Superior temporal gyrus (tissue), 1 donor: ENCODE data around the gene COL26A1.
"Not testable (repeated sequence)": the region's sequence is repeated elsewhere in the genome, so short reads cannot be mapped to it uniquely, and the experiment has no call there.

Source experiments
- DNase-seq: peaks from one replicate; pipeline ENCODE4 v3.0.0-alpha.2; 2016; ENCODE audit errors: extremely low spot score

COL26A1 gene

DNA sequence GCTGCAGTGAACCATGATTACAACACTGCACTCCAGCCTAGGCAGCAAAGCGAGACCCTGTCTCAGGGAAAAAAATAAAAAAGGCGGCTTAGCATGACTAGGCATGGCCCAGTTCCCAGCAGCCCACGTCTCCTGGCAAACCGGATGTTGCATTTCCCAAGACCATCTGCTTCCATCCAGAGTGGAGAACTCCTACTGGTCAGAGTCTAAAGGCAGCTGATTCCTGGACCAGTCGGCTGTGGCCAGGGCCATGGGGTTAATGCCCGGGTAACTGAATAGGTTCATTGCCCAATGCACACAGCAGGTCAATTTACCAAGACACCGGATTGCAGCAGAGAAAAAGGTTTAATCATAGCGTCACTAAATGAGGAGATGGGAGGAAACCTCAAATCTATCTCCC, 133.3 kb downstream of the COL26A1 start:
- DNase-seq: peak; percentile 41

DNA sequence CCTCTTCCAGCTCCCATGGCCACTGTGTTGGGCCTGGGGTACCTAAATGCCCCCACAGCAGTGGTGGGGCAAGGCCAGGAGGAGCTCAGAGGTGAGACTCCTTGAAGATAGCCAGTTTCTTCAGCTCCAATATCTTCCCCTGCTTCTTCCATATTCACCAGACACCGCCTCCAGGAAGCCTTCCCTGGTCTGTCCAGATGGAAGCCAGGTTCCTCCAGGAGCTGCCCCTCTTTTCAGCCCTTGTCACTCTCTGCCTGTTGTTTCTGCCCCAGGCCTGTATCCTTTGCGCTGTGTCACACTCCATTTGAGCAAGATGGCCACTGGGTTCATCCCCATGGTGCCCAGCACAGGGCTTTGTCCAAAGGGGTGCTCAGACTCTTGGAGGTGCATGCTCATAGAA, 138.7 kb downstream of the COL26A1 start:
- no peak for DNase-seq

DNA sequence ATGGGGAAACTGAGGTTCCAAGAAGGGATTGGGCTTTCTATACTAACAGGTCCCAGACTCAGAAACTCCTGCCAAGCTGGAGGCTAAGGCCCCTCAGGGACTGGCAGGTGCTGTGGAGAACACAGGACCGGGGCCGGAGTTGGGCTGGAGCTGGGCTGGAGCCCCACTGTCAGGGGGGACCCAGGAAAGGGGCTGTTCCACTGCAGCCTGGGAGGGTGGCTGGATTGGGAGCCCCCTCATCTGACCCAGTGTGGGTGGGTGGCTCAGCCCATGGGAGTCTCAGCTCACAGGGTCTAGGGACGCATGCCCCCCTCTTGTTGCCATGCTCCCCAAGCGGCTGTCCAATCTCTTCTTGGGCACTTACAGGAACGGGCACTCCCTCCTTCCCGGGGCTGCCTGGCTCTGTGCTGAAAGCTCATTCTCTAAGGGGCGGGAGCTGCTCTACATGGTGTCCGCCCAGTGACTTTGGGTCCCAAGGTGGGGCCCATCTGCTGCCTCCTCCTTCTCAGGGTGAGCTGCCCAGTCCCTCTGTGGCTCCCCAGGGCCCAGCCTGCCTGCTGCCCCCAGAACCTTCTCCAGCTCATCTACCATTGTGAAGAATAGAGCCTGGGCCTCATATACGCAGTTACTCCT, 139.9 kb downstream of the COL26A1 start:
- DNase-seq: no peak

DNA sequence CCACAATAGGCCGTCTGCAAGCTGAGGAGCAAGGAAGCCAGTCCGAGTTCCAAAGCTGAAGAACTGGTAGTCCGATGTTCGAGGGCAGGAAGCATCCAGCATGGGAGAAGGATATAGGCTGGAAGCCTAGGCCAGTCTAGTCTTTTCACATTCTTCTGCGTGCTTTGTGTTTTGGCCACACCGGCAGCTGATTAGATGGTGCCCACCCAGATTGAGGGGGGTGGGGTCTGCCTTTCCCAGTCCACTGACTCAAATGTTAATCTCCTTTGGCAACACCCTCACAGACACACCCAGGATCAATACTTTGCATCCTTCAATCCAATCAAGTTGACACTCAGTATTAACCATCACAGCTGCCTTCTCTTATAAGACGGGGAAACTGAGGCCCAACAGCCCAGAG, 142.8 kb downstream of the COL26A1 start:
- DNase-seq: not testable (repeated sequence)

DNA sequence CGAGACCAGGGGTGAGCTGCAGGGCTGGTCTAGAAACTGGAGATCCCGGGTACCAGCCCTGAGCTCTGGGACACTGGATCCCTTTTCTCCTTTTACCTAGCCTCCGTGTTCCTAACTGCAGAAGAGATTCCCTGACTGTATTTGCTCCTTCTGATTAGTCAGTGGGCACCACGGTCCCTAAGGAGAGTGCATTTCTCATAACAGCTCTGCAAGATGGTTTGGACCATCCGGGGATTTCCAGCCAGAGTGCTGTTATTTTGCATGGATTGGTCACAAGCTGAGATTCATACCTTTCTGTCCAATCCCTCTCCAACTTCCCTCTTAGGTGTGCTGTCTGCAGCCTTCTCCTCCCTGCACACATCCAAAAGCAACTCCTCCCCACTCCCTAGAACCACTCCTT, 143.9 kb downstream of the COL26A1 start:
- no peak for DNase-seq

DNA sequence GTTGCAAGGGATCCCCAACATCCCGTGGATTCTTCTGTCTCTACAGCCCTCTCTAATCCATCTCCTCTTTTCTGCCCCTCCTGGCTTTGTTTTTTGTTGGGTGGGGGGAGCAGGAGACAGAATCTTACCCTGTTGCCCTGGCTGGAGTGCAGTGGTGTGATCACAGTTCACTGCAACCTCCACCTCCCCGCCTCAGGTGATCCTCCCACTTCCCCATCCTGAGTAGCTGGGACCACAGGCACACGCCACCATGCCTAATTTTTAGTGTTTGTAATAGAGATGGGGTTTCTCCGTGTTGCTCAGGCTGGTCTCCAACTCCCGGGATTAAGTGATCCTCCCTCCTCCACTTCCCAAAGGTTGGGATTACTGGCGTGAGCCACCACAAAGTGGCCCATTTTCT, 144.7 kb downstream of the COL26A1 start:
- no peak for DNase-seq

DNA sequence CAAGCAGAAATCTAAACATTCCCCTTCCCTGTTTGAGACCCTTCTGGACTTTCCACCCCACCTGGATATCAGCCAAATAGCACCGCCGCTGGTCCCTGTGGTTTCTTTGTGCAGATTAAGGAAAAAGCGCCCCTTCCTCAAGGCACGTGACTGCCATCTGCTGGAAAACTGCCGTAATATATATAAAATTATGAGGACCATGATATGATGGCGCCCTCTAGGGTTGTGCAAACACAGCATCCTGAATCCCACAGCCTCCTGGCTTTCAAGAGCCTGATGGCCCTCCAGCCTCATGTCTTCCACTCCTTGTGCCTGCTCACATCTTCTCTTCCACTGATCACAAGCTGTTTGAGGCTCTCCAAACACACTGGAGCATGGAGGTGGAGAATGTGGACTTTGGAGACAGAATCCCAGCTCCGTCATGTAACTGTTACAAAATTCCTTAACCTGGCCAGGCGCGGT, 145.1 kb downstream of the COL26A1 start:
- peak; percentile 37 for DNase-seq

DNA sequence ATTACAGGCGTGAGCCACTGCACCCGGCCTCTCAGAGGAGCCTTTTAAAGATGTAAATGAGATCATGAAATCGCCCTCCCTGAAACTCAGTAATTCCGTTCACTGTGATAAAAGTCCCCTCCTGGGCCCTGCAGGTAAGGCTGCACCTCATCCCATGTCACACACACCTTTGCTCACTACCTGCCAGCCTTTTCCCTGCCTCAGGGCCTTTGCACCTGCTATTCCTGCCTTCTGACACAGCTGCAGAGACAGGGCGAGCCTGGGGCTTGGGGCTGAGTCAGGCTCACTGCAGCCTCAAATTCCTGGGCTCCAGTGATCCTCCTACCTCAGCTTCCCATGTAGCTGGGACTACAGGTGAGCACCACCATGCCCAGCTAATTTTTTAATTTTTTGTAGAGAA, 147.6 kb downstream of the COL26A1 start:
- no peak for DNase-seq

DNA sequence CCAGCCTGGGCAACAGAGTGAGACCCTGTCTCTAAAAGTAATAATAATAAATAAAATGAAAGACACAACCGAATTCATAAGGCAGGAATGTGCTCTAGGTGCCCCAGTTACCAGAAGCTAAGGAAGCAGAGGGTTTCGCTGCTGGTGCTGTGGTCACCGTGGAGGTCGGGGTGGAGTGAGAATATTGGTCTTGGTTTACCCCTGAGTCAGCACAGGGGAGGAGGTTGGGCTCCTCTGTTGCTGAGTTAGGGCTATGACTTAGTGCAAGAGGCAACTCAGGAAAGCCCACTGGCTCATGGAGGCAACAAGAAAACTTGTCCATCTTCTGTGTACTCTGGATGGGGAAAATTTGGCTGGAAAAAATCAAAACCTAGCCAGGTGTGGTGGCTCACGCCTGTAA, 149.3 kb downstream of the COL26A1 start:
- no peak for DNase-seq

DNA sequence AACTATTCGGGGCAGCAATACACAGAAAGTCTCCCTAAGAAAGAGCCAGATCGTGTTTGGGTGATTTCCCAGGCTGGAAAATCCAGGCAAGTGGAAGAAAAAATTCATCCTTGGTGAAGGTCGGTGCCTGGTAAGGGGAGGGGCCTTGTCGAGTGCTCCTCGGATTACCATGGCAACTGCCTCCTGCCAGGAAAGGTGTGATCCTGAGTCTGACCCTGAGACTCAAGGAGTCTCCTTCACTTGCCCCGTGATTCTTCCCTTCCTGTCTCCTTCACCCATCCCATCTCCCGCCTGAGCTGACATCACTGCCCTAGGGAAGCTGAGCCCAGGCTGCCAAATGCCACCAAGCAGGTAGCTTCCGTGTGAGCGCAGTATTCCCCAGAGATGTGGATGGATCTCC, 154.2 kb downstream of the COL26A1 start:
- DNase-seq: no peak

DNA sequence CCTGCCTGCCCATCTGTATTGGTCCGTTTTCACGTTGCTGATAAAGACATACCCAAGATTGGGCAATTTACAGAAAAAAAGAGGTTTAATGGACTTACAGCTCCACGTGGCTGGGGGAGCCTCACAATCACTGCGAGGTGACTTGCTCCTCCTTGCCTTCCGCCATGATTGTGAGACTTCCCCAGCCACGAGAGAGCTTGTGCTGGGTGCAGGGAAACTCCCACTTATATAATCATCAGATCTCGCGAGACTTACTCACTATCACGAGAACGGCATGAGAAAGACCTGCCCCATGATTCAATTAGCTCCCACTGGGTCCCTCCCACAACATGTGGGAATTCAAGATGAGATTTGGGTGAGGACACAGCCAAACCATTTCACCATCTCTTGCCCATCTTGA, 154.6 kb downstream of the COL26A1 start:
- DNase-seq: no peak

DNA sequence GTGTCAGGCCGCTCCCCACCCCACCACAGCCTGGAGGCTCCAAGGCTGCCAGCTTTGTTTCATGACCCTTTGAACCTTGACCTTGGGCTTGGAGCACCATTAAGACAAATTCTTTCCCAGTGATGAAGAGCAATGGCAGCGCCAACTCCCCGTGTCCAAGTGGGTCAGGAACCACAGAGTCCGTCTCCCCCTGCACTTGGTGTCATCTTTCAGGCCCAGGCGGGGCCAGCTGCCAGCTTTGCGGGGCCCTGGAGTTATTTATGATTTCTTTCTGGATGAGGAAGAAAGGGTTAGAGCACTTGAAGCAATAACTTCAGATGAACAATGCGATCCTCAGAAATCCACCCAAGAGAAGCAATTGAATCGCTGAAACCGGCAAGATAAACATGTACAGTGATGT, 155.7 kb downstream of the COL26A1 start:
- DNase-seq: no peak

DNA sequence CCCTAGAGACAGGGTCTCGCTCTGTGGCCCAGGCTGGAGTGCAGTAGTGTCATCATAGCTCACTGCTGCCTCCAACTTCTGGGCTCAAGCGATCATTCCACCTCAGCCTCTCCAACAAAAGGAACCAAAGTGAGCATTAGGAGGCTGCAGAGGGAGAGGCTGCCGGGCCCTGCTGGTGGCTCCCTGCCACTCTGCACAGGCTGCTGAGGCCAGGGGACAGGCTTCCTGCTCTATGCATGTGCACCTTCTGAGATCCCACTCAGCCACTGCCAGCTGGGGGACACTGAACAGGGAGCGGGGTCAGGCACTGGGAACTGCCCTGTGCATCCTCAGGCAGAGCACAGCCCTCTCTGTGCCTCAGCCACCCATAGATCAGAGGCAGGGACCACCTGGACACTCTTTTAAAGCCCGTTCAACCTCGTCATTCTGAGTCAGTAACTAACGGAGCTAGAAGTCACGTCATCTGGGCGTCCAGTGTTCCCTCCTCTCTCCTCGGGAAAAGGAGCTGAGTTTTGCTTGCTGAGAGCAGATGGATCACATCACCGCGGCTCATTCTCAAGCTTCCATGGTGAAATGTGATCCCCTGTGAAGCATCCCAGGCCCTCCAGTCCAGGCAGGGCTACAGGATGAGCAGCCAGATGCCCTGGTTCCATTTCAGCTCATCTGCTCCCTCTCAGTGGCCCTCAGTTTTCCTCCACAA, 156.8 kb downstream of the COL26A1 start:
- no peak for DNase-seq

DNA sequence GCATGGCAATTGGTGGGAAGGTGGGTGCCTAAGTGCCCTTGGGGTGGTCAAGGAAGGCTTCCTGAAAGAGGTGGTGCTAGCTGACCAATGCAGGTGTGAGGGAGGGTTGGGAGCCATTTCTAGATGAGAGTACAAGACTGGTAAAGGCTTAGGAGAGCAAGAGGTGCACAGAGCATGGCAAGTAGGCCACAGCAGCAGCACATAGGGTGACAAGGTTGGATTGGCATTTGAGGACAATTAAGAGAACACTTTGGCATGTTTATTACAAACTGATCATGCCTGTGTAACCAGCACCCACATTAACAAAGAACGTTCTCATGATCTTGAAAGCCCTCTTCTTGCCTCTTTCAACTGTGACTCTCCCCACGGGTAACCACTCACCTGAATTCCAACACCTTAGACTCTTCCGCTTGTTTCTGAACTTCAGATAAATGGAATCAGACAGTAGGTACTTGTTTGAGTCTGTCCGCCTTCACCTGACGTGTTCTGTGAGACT, 158.8 kb downstream of the COL26A1 start:
- no peak for DNase-seq

DNA sequence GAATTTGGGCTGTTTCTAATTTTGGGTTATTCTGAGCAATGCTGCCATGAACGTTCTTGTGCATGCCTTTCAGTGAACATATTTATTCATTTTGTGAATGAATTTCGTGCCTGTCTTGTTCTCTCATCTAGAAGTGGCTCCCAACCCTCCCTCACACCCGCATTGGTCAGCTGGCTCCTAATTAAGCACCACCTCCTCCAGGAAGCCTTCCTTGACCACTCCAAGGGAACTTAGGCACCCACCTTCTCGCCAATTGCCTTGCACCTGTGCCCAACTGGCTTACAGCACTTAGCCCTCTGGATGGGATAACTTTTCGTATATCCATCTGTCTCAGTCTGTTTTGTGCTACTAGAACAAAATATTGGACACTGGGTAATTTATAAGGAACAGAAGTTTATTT, 159.3 kb downstream of the COL26A1 start:
- no peak for DNase-seq

DNA sequence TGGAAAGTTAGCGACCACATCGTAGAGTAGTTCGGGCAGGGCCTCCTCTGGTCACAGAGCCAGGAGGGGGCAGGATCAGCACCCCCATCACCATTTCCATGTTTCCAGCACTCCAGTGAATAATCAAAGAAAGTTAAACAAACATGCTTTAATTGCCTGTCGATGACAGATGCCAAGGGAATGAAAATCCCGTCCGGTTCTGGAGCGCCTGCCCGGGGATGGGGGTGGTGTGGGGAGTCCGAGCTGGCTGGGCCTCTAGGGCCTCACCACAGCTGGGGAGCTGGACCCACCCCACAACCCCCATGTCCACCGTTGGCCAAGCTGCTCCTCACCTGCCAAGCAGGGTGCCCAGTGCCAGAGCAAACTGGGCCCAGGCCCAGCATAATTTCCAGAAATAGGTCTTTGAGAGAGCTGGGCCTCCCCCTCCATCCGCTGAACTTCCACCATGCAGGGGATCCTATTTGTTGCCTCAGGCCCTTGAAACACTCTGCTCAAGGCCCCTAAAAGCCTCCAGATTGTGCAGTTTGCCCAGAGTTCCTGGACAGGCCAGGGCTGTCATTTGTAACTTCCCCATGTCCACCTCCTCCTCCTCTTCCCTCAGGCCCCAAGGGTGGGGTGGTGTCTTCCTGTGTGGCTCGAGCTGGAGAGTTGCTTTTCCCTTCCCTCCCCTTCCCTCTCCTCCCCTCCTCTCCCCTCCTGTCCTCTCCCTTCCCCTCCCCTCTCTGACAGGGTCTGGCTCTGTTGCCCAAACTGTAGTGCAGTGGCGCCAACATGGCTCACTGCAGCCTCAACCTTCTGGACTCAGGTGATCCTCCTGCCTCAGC, 165.4 kb downstream of the COL26A1 start:
- DNase-seq: peak; percentile 18

DNA sequence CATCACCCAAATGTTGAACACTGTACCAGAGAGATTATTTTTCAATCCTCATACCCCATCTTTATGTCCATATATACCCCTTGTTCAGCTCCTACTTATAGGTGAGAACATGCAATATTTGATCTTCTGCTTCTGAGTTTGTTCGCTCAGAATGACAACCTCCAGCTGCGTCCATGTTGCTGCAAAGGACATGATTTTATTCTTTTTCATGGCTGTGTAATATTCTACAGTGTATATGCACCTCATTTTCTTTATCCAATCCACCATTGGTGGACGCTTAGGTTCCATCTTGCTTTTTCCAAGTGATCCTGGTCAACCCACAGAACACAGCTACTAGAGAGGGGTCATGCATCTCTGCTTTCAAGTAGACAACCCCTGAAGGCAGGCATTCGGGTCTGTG, 166.9 kb downstream of the COL26A1 start:
- DNase-seq: no peak

DNA sequence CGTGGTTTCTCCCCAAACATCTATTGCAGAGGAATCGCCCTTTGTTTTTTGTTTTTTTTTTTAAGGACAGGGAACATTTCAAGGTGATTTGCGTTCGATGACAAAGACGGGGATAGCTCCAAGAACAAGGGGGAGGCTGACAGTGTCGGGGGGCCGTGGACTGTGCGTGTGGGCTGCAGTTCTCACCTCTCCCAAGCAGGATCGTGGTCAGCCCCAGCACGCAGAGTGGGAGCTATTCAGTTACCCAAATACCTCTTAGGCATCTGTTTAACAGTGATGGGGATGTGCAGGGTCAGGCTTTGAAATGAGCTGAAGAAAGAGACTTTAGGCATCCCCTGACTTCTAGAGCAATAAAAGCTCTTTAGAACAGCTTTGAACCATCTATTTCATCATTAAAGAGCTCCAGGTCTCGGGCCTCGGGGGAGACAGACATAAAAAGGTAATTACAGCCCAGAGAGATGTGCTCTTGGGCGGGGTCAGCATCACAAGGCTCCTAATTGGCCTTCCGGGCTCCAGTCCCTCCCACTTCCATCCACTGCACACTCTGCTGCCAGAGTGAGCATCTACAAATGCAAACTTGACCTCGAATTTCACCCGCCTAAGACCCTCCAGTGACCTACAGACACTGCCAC, 169.2 kb downstream of the COL26A1 start:
- no peak for DNase-seq

DNA sequence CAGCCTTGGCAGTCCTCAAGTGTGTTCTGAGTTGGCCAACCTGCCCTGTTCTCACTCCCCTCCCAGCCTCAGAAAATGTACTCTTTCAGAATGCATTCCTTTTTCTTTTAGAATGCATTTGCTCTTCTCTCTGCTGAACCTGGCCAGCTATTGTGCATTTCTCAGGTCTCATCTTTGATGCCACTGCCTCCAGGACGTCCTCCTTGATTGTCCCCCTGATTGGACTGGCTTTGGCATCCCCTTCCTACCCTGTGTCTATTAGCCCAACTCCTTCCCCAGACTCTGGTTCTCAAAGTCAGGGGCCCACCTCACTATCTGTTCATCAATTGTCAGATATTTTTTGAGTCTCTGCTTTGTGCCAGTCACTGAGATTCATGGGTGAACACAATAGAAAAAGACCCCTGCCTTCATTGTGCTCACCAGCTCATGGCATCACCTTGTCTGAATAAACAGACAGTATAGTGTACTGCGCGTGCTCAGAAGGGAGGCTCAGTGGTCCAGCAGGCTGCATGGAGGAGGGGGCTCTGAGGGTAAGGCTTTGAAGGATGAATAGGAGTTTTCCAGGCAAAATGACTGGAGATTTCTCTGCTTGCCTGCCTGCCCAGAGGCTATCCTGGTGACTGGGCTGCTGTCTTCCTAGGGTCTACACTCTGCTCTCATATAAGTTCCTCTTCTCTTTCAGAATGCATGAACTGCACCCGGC, 169.9 kb downstream of the COL26A1 start:
- no peak for DNase-seq

DNA sequence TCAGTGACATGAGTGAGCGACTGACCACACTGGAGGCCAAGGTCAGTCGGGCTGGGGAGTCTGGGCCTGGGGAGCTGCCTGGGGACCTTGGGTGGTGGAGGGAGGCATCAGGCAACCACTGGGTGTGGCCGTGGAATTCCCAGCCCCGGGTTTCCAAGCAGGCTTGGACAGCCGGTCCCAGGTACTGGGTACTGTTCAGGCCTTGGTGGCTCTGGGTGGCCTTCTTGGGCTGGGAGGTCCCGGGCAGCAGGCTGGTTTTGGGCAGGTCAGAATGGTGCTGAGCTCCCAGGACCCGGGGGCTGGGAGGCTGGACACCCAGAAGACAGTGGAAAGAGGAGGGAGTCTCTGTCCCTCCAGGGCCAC, 170.4 kb downstream of the COL26A1 start:
- DNase-seq: no peak

DNA sequence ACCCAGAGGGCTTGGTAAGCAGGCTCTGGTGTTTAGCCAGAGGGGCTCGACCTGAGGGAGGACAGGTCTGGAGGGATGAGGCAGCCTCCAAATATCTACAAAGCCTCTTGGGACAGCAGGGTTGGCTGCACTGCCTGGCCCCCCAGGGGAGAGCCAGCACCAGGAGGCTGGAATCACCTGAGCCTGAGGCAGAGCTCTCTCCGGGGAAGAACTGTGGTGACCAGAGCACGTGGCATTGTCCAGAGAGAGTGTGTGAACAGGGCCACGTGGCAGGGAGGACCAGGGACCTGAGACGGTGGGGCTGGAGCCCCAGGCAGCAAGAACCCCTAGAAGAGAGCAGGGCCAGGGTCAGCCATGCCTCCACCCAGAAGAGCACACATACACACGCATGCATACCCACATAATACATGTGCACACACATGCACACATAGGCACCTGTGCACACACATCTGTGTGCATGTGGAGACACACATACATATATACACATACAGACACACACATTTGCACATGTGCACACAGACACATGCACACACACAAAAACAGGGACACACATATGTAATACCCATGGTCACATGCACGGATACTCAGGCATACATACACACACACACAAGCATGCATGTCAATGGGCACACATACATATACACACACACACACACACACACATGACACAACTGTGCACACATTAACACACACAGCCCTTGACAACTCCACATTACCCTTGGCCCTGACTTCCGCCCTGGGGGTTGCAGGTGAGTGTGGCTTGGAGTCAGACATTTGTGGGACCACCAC, 171.5 kb downstream of the COL26A1 start:
- no peak for DNase-seq
